HCT116 (cell line): ENCODE data around the gene MICAL3. TPM values are rescaled to one million over a fixed set of nuclear protein-coding genes. Genes with fewer than 3 reads are reported as not detected.

ENCODE experiments used
- ATAC-seq: fragments of 200-7000 bp; cut with Tn5 transposase; 2 replicates; pipeline ENCODE4 v1.9.1; 2020; ENCODE audit warnings: mild to moderate bottlenecking, moderate library complexity
- BruUV-seq: library from RNA; stranded (reverse); fragments of 400-500 nt; replicated peaks from 2 replicates; lab custom pipeline; 2021; lab: Mats Ljungman, UMichigan
- CTCF ChIA-PET: fragments of 300-600 bp; sonication (Branson Sonifier 250); formaldehyde crosslinking; loops from one replicate; lab custom pipeline; 2021; ENCODE audit warnings: antibody characterized with exemption; lab: Charles Lee
- POLR2A ChIA-PET: fragments of 300-600, 350-600 bp; sonication (Branson Sonifier 250); formaldehyde crosslinking; loops from one replicate; lab custom pipeline; 2021; ENCODE audit warnings: antibody characterized with exemption; lab: Charles Lee
- RAD21 ChIA-PET, 2 experiments: fragments of 300-600 bp; sonication (Branson Sonifier 250); formaldehyde crosslinking; loops; one replicate each; lab custom pipeline; 2023; ENCODE audit warnings: low total read pairs in 2 of 2; ENCODE audit not compliant: uncharacterized antibody in 2 of 2, unreplicated experiment in 2 of 2, low non-redundant PET in 1 of 2; lab: Charles Lee
- DNase-seq: peaks from one replicate; pipeline ENCODE4 v3.0.0-alpha.2; 2010; ENCODE audit warnings: low read depth, low spot score
- H2AFZ ChIP-seq: fragments of 200-600 bp; shearing (Covaris generic), sonication (generic); 2 replicates; pipeline ENCODE4 v1.6.1; 2017; ENCODE audit warnings: low read depth, mixed run types, mixed read lengths, antibody characterized with exemption, low read length; ENCODE audit not compliant: poor library complexity, severe bottlenecking
- H3K27ac ChIP-seq: 2 replicates; pipeline ENCODE4 v1.5.1; 2012; ENCODE audit warnings: low read depth, low read length
- H3K27me3 ChIP-seq: fragments of 200-600 bp; sonication (generic); 2 replicates; pipeline ENCODE4 v1.6.1; 2016; ENCODE audit warnings: mixed run types, low read length, mixed read lengths; ENCODE audit not compliant: insufficient read depth
- H3K36me3 ChIP-seq, 2 experiments: fragments of 200-500 bp in 1 of 2; fragments of 200-600 bp in 1 of 2; sonication (Bioruptor generic) in 1 of 2; sonication (generic) in 1 of 2; 2 replicates each; pipeline versions ENCODE4 v1.5.1 to v1.6.1; 2014 to 2016; ENCODE audit warnings: low read length in 2 of 2, inconsistent platforms in 1 of 2, mixed read lengths in 1 of 2, mixed run types in 1 of 2; ENCODE audit not compliant: insufficient read depth in 2 of 2, control insufficient read depth in 1 of 2
- H3K4me1 ChIP-seq, 2 experiments: fragments of 200-600 bp in 1 of 2; sonication (generic) in 1 of 2; 2 replicates each; pipeline versions ENCODE4 v1.5.1 to v1.6.1; 2012 to 2017; ENCODE audit warnings: low read length in 2 of 2, inconsistent platforms in 1 of 2, mild to moderate bottlenecking in 1 of 2, mixed read lengths in 1 of 2, mixed run types in 1 of 2, moderate library complexity in 1 of 2; ENCODE audit not compliant: insufficient read depth in 2 of 2, control insufficient read depth in 1 of 2
- H3K4me2 ChIP-seq: fragments of 200-600 bp; sonication (generic); 2 replicates; pipeline ENCODE4 v1.6.1; 2017; ENCODE audit warnings: mixed run types, low read length, mixed read lengths
- H3K4me3 ChIP-seq, 2 experiments: fragments of 200-600 bp in 1 of 2; sonication (generic) in 1 of 2; replicated peaks in 1 of 2; 2 replicates each; pipeline ENCODE4 v1.5.1; 2011 to 2016; ENCODE audit warnings: low read length in 2 of 2, control low read depth in 1 of 2, low read depth in 1 of 2, mild to moderate bottlenecking in 1 of 2, mixed read lengths in 1 of 2, mixed run types in 1 of 2
- H3K79me2 ChIP-seq: fragments of 200-600 bp; sonication (generic); 2 replicates; pipeline ENCODE4 v1.6.1; 2017; ENCODE audit warnings: mild to moderate bottlenecking, mixed run types, low read length, moderate library complexity, mixed read lengths; ENCODE audit not compliant: insufficient read depth
- H3K9ac ChIP-seq: fragments of 200-600 bp; sonication (generic); 2 replicates; pipeline ENCODE4 v1.6.1; 2016; ENCODE audit warnings: low read length, mixed read lengths
- H3K9me2 ChIP-seq: fragments of 200-600 bp; sonication (generic), shearing (Covaris generic); 2 replicates; pipeline ENCODE4 v1.6.1; 2017; ENCODE audit warnings: mixed run types, mild to moderate bottlenecking, moderate library complexity; ENCODE audit not compliant: insufficient read depth
- H3K9me3 ChIP-seq, 2 experiments: fragments of 200-500 bp in 1 of 2; fragments of 200-600 bp in 1 of 2; sonication (Bioruptor generic) in 1 of 2; sonication (generic) in 1 of 2; 2 replicates each; pipeline ENCODE4 v1.6.1; 2014 to 2017; ENCODE audit warnings: low read length in 2 of 2, mixed read lengths in 2 of 2, inconsistent platforms in 1 of 2, low read depth in 1 of 2, mild to moderate bottlenecking in 1 of 2, mixed run types in 1 of 2, moderate library complexity in 1 of 2; ENCODE audit not compliant: control insufficient read depth in 1 of 2, insufficient read depth in 1 of 2
- H4K20me1 ChIP-seq: fragments of 200-600 bp; sonication (generic), shearing (Covaris generic); 2 replicates; pipeline ENCODE4 v1.6.1; 2017; ENCODE audit warnings: mixed run types, mild to moderate bottlenecking, moderate library complexity; ENCODE audit not compliant: insufficient read depth
- CEBPB ChIP-seq: IDR thresholded peaks from 2 replicates; pipeline ENCODE4 v1.6.1; 2012; ENCODE audit warnings: low read depth
- ELF1 ChIP-seq: IDR thresholded peaks from 2 replicates; pipeline ENCODE4 v1.6.1; 2012; ENCODE audit warnings: low read depth, borderline replicate concordance
- EZH2phosphoT487 ChIP-seq: fragments of 200-600 bp; IDR thresholded peaks from 2 replicates; pipeline ENCODE4 v1.6.1; 2018; ENCODE audit warnings: antibody characterized with exemption, borderline replicate concordance
- FOSL1 ChIP-seq: IDR thresholded peaks from 2 replicates; pipeline ENCODE4 v1.6.1; 2012; ENCODE audit warnings: low read depth
- JUND ChIP-seq: IDR thresholded peaks from 2 replicates; pipeline ENCODE4 v1.6.1; 2012
- POLR2AphosphoS5 ChIP-seq: IDR thresholded peaks from 2 replicates; pipeline ENCODE4 v1.6.1; 2011; ENCODE audit warnings: mild to moderate bottlenecking, low read depth, low read length, moderate library complexity
- intact Hi-C: fragments of 100-400 bp; cut with micrococcal nuclease; formaldehyde crosslinking; loops from 2 replicates; pipeline ENCODE4 v1.10.0; 2022
- total RNA-seq: library from RNA; stranded (reverse); gene quantifications from one replicate; pipeline ENCODE4 v1.2.1, GENCODE V29; 2021; ENCODE audit not compliant: unreplicated experiment
- TF ChIP-seq, protein P1 (sequence below): IDR thresholded peaks from 2 replicates; pipeline ENCODE4 v1.6.1; 2011; ENCODE audit warnings: mild to moderate bottlenecking, low read length, moderate library complexity; ENCODE audit not compliant: insufficient replicate concordance; ENCODE audit errors: extremely low read depth
- TF ChIP-seq, protein P2 (sequence below): IDR thresholded peaks from 2 replicates; pipeline ENCODE4 v1.6.1; 2012

MICAL3 gene
- total RNA-seq, 1 experiment from 2014 or later: 30.8 TPM

DNA sequence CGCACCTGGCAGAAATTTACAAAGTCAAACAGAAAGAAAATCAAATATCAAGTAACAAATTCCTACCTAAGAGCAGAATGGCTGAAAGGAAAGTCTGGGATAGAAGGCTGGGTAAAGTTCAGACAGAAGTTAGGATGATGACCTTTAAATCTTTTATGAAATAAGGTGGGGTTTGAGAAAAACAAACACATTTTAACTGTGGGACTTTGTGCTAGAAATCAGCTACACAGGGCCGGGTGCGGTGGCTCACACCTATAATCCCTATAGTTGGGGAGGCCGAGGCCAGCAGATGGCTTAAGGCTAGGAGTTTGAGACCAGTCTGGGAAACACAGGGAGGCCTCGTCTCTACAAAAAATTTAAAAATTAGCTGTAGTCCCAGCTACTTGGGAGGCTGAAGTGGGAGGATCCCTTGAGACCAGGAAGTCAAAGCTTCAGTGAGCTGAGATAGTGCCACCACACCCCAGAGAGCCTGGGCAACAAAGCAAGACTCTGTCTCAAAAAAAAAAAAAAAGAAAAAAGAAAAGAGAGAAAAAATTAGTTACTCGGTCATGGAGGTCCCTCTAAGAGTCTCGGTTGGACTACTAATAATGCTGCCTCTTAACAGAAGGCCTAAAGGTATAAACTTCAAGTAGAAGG, 130.3 kb downstream of the MICAL3 start (continued):
- TF ChIP-seq FOSL1 (no peak), POLR2AphosphoS5 (no peak), ELF1 (no peak), JUND (no peak)
- TF ChIP-seq, protein P1, sequence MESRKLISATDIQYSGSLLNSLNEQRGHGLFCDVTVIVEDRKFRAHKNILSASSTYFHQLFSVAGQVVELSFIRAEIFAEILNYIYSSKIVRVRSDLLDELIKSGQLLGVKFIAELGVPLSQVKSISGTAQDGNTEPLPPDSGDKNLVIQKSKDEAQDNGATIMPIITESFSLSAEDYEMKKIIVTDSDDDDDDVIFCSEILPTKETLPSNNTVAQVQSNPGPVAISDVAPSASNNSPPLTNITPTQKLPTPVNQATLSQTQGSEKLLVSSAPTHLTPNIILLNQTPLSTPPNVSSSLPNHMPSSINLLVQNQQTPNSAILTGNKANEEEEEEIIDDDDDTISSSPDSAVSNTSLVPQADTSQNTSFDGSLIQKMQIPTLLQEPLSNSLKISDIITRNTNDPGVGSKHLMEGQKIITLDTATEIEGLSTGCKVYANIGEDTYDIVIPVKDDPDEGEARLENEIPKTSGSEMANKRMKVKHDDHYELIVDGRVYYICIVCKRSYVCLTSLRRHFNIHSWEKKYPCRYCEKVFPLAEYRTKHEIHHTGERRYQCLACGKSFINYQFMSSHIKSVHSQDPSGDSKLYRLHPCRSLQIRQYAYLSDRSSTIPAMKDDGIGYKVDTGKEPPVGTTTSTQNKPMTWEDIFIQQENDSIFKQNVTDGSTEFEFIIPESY: no peak

- ChIA-PET CTCF (interaction anchor here (0.9 to 1.2 kb wide), 2 partner anchors 184 to 334 kb away, joined by 4 to 5 read pairs; no protein-coding TSS in a partner anchor), POLR2A (interaction anchor here (0.9 kb wide), 1 partner anchor 184 kb away, joined by 3 read pairs; no protein-coding TSS in a partner anchor), RAD21 (no interaction called here)
- Histone ChIP-seq H4K20me1 (no peaks in the 10 kb centered on the region), H3K36me3 (peaks cover 31 to 39% of the 10 kb centered on the region in 2 experiments; a peak in 3 of 4 replicates), H3K4me1 (no peaks in the 10 kb centered on the region), H3K79me2 (no peaks in the 10 kb centered on the region), H3K9ac (no peak overlapping the region), H3K9me2 (no peaks in the 10 kb centered on the region), H3K4me3 (no peak overlapping the region), H3K27me3 (no peaks in the 10 kb centered on the region), H2AFZ (no peak overlapping the region), H3K9me3 (no peaks in the 10 kb centered on the region), H3K27ac (no peak overlapping the region), H3K4me2 (no peak overlapping the region)
- TF ChIP-seq FOSL1 (no peak), CEBPB (no peak), EZH2phosphoT487 (no peak), POLR2AphosphoS5 (no peak)
- TF ChIP-seq, protein P2, sequence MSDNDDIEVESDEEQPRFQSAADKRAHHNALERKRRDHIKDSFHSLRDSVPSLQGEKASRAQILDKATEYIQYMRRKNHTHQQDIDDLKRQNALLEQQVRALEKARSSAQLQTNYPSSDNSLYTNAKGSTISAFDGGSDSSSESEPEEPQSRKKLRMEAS: no peak
- intact Hi-C loops: no loop called here
- DNase-seq (no peak), ATAC-seq (no peak)
- BruUV-seq: no TSS peak
These were observed 132.0 kb downstream of the MICAL3 start for GRCh38 chr22:17892376-17892775.
